ENCODE measurements around the gene FSTL3. TPM values are rescaled to one million over a fixed set of nuclear protein-coding genes. Genes with fewer than 3 reads are reported as not detected.
"Not testable (repeated sequence)": the region's sequence is repeated elsewhere in the genome, so short reads cannot be mapped to it uniquely, and the experiment has no call there.

FSTL3 gene
- total RNA-seq, 1 experiment from 2014 or later = 7.8 TPM

- DNase-seq (ENCODE audit: low read depth, low spot score) = no peak
- in situ Hi-C loops (cut with HindIII; ENCODE audit: low pct_unique_long_range_greater_than_20kb, low sequenced_read_pairs) = no loop called here
These were observed 14.0 kb downstream of the FSTL3 start for GRCh38 chr19:690203-690602.

- no peak for DNase-seq (ENCODE audit: low read depth, low spot score)
- in situ Hi-C loops (cut with HindIII; ENCODE audit: low pct_unique_long_range_greater_than_20kb, low sequenced_read_pairs) = no loop called here
These were observed 18.5 kb downstream of the FSTL3 start for GRCh38 chr19:694481-695351.

GRCh38 chr19:695352-695949, 19.3 kb downstream of the FSTL3 start, which contains the start of gene PRSS57:
Gene PRSS57 (minus strand): TSS chr19:695452. CDS start chr19:695430, 22 bp downstream.
- in situ Hi-C loops (cut with HindIII; ENCODE audit: low pct_unique_long_range_greater_than_20kb, low sequenced_read_pairs) = no loop called here

GRCh38 chr19:698529-698928, 22.3 kb downstream of the FSTL3 start:
- in situ Hi-C loops (cut with HindIII; ENCODE audit: low pct_unique_long_range_greater_than_20kb, low sequenced_read_pairs); DNase-seq (ENCODE audit: low read depth, low spot score): not testable (repeated sequence)

More at GRCh38 chr19:695352-695949, 19.3 kb downstream of the FSTL3 start, which contains the start of gene PRSS57:
- DNase-seq (ENCODE audit: low read depth, low spot score) = no peak

GRCh38 chr19:699885-700284, 23.7 kb downstream of the FSTL3 start:
- DNase-seq (ENCODE audit: low read depth, low spot score); in situ Hi-C loops (cut with HindIII; ENCODE audit: low pct_unique_long_range_greater_than_20kb, low sequenced_read_pairs): not testable (repeated sequence)

GRCh38 chr19:702847-703246, 26.7 kb downstream of the FSTL3 start:
- in situ Hi-C loops (cut with HindIII; ENCODE audit: low pct_unique_long_range_greater_than_20kb, low sequenced_read_pairs) = not testable (repeated sequence)

GRCh38 chr19:703329-703650, 27.1 kb downstream of the FSTL3 start:
- in situ Hi-C loops (cut with HindIII; ENCODE audit: low pct_unique_long_range_greater_than_20kb, low sequenced_read_pairs) = no loop called here
- no peak for DNase-seq (ENCODE audit: low read depth, low spot score)

More at GRCh38 chr19:702847-703246, 26.7 kb downstream of the FSTL3 start:
- DNase-seq (ENCODE audit: low read depth, low spot score) = not testable (repeated sequence)

GRCh38 chr19:703651-704446, 27.7 kb downstream of the FSTL3 start:
- in situ Hi-C loops (cut with HindIII; ENCODE audit: low pct_unique_long_range_greater_than_20kb, low sequenced_read_pairs) = no loop called here
- DNase-seq (ENCODE audit: low read depth, low spot score) = peak; percentile 57

GRCh38 chr19:704447-704741, 28.2 kb downstream of the FSTL3 start:
- DNase-seq (ENCODE audit: low read depth, low spot score) = no peak
- in situ Hi-C loops (cut with HindIII; ENCODE audit: low pct_unique_long_range_greater_than_20kb, low sequenced_read_pairs) = no loop called here

- peak; percentile 17 for DNase-seq (ENCODE audit: low read depth, low spot score)
- in situ Hi-C loops (cut with HindIII; ENCODE audit: low pct_unique_long_range_greater_than_20kb, low sequenced_read_pairs) = no loop called here
These were observed 32.3 kb downstream of the FSTL3 start, which contains the start of gene PALM for GRCh38 chr19:708154-709143. Gene PALM (plus strand): TSS chr19:708935. CDS start chr19:709147, 212 bp downstream.

- in situ Hi-C loops (cut with HindIII; ENCODE audit: low pct_unique_long_range_greater_than_20kb, low sequenced_read_pairs) = no loop called here
- DNase-seq (ENCODE audit: low read depth, low spot score) = no peak
These were observed 33.2 kb downstream of the FSTL3 start for GRCh38 chr19:709196-709964.

- no peak for DNase-seq (ENCODE audit: low read depth, low spot score)
These were observed 33.9 kb downstream of the FSTL3 start for GRCh38 chr19:709965-710571.

GRCh38 chr19:710767-711166, 34.6 kb downstream of the FSTL3 start:
- in situ Hi-C loops (cut with HindIII; ENCODE audit: low pct_unique_long_range_greater_than_20kb, low sequenced_read_pairs) = no loop called here
- DNase-seq (ENCODE audit: low read depth, low spot score) = no peak

More at GRCh38 chr19:709965-710571, 33.9 kb downstream of the FSTL3 start:
- in situ Hi-C loops (cut with HindIII; ENCODE audit: low pct_unique_long_range_greater_than_20kb, low sequenced_read_pairs) = no loop called here

- no peak for DNase-seq (ENCODE audit: low read depth, low spot score)
- in situ Hi-C loops (cut with HindIII; ENCODE audit: low pct_unique_long_range_greater_than_20kb, low sequenced_read_pairs) = no loop called here
These were observed 35.1 kb downstream of the FSTL3 start for GRCh38 chr19:711254-711653.

- in situ Hi-C loops (cut with HindIII; ENCODE audit: low pct_unique_long_range_greater_than_20kb, low sequenced_read_pairs) = no loop called here
- no peak for DNase-seq (ENCODE audit: low read depth, low spot score)
These were observed 39.2 kb downstream of the FSTL3 start for GRCh38 chr19:715347-715746.

All from SK-MEL-5 (cell line).